ENCODE measurements around the gene PC. TPM values are rescaled to one million over a fixed set of nuclear protein-coding genes. Genes with fewer than 3 reads are reported as not detected.

The PC gene
- total and polyA plus RNA-seq, 10 donors: 3.4 to 8.8 (median 5.3) TPM

DNA sequence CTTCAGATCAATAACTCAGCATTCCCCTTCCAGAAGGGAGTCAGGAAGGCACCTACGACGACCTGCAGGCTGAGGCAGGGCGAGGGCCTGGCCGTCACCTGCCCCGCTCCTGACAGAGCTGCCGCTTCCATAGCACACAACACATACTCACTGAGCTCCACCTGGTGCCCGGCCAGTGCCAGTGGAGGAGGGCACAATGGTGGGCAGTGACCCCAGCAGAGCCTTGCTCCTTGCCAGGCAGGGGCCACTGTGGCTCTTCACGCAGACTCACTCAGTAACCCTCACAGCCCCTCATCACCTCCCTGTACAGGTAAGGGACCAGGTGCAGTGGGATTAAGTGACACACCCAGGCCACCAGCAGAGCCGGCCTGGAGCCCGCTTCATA, 76.7 kb downstream of the PC start:
- Histone ChIP-seq H3K9me3 (no peaks in the 10 kb centered on the region), H3K4me1 (peaks cover 0 to 27% (median 14%) of the 10 kb centered on the region in 6 donors), H3K36me3 (no peaks in the 10 kb centered on the region), H3K4me3 (no peak overlapping the region), H3K27me3 (replicated peaks in 1 of 7) (peaks cover 0 to 5% (median 0%) of the 10 kb centered on the region in 7 donors), H3K27ac (no peak overlapping the region)
- no peak for DNase-seq
- intact Hi-C loops (cut with DNase I; ENCODE audit: low total_unique reads): loop anchor here (5.0 kb wide), 1 partner anchor 189 kb away; no protein-coding TSS in a partner anchor
- no peak for TF ChIP-seq POLR2A (IDR thresholded peaks at IDR 0.05)
- no peak for TF ChIP-seq POLR2AphosphoS5 (IDR thresholded peaks at IDR 0.05)
- TF ChIP-seq, protein P1, sequence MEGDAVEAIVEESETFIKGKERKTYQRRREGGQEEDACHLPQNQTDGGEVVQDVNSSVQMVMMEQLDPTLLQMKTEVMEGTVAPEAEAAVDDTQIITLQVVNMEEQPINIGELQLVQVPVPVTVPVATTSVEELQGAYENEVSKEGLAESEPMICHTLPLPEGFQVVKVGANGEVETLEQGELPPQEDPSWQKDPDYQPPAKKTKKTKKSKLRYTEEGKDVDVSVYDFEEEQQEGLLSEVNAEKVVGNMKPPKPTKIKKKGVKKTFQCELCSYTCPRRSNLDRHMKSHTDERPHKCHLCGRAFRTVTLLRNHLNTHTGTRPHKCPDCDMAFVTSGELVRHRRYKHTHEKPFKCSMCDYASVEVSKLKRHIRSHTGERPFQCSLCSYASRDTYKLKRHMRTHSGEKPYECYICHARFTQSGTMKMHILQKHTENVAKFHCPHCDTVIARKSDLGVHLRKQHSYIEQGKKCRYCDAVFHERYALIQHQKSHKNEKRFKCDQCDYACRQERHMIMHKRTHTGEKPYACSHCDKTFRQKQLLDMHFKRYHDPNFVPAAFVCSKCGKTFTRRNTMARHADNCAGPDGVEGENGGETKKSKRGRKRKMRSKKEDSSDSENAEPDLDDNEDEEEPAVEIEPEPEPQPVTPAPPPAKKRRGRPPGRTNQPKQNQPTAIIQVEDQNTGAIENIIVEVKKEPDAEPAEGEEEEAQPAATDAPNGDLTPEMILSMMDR (IDR thresholded peaks at IDR 0.05 in 8 of 11, conservative IDR thresholded peaks at IDR 0.05 in 3 of 11): no peak
- 82 to 94% (median 91%) methylated on average over 7 to 10 of the region's 10 CpGs for WGBS, 5 donors

DNA sequence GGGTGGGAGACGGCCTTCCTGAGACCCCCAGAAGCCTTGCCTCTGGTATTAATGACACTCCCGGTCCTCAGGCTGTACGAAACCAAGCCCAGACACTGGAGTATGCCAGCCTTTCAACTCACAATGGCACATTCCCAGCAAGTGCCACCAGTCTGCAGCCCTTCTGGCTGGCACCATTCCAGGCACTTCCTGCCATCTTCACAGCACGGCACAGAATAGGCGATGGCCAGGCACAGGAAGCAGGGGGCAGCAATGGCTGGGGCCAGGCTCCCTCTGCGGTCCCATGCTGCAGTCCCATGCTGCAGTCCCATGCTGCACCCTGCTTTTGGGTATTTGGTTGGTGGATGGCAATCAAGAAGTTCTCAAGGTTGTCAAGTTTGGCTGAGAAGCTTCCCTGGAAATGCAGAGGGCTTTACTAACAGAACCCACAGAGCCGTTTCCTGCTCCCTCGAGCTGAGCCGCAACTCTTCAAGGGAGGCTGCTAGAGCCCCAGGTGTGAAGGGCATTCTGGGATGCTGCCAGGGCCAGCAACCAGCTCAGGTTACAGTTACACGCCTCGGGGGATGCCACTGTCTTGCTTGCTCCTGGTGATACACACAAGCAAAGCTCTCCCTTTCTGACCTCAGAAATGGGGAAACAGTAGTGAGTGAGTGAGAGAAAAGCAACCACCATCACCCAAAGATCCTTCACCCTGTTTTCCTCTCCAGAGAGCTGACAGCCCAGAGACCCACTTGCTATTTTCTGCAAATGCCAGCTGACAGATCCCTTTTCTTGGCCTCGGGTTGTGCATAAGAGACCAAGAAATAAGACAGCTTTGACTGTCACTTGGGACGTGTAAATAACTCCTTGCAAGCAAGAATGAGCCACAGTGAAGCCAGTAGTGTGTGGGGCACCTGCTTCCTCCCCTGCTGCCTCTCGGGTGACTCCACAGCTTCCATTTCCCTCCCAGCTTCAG, 77.4 kb downstream of the PC start:
- Histone ChIP-seq H3K27ac (no peak overlapping the region), H3K4me1 (peaks cover 0 to 27% (median 14%) of the 10 kb centered on the region in 6 donors), H3K36me3 (no peaks in the 10 kb centered on the region), H3K9me3 (no peaks in the 10 kb centered on the region), H3K4me3 (no peak overlapping the region), H3K27me3 (replicated peaks in 1 of 7) (peaks cover 0 to 5% (median 0%) of the 10 kb centered on the region in 7 donors)
- no peak for DNase-seq
- intact Hi-C loops (cut with DNase I; ENCODE audit: low total_unique reads): loop anchor here (5.0 kb wide), 1 partner anchor 188 kb away; no protein-coding TSS in a partner anchor
- TF ChIP-seq, protein P1 (IDR thresholded peaks at IDR 0.05 in 8 of 11, conservative IDR thresholded peaks at IDR 0.05 in 3 of 11): no peak
- peak in 2 of 3 donors; percentile 29 to 53 for TF ChIP-seq POLR2AphosphoS5 (IDR thresholded peaks at IDR 0.05)
- TF ChIP-seq POLR2A (IDR thresholded peaks at IDR 0.05): no peak
- WGBS, 5 donors: 33 to 41% (median 37%) methylated on average over 9 to 14 of the region's 14 CpGs

DNA sequence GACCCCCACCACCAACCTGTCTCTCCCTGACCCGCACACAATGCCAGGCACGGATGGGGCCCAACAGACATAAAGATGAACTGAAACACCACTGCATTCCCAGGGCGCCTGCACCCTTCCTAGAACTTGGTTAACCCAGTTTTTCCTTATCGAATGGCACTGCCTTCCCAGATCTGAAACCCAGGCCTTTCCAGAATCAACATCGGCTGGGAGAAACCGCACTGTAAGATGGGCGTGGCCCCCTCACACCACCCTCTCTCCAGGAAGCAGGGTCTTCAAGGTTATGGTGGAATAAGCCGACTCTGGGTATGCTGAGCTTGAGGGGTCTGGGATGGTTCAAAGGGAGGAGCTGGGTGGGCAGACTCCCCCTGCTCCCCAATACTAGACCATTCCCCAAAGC, 78.2 kb downstream of the PC start:
- no peaks in the 10 kb centered on the region for H3K36me3 ChIP-seq
- WGBS, 5 donors: 85 to 88% (median 86%) methylated on average over 7 to 8 of the region's 8 CpGs
- H3K4me3 ChIP-seq: no peak overlapping the region
- TF ChIP-seq, protein P1 (IDR thresholded peaks at IDR 0.05 in 8 of 11, conservative IDR thresholded peaks at IDR 0.05 in 3 of 11): no peak
- no peak for TF ChIP-seq POLR2AphosphoS5 (IDR thresholded peaks at IDR 0.05)
- H3K27me3 ChIP-seq (replicated peaks in 1 of 7): peaks cover 0 to 5% (median 0%) of the 10 kb centered on the region in 7 donors
- H3K4me1 ChIP-seq: peaks cover 0 to 27% (median 14%) of the 10 kb centered on the region in 6 donors
- H3K9me3 ChIP-seq: no peaks in the 10 kb centered on the region
- intact Hi-C loops (cut with DNase I; ENCODE audit: low total_unique reads): loop anchor here (5.0 kb wide), 1 partner anchor 188 kb away; no protein-coding TSS in a partner anchor
- H3K27ac ChIP-seq: no peak overlapping the region
- DNase-seq: no peak

DNA sequence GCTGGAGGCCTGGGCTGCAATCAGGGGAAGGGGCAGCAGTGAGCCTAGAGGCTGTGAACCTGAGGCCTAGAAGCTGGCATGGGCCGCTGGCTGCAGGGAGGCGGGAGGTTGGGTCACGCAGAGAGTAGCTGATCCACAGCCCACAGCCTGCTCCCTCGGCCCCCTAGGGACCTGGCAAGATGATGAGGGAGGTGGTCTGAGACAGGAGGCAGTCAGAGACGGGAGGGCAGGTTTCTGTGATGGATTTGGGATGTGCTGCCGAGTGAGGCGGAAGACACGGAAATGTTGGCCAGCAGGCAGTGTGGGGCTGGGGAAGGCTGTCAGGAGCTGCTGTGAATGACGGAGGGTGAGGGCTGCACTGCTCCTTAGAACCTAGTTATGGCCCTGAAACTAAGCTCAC, 78.6 kb downstream of the PC start:
- intact Hi-C loops (cut with DNase I; ENCODE audit: low total_unique reads): no loop called here
- WGBS, 5 donors: 85 to 95% (median 92%) methylated on average over 9 of the region's 9 CpGs
- TF ChIP-seq POLR2A (IDR thresholded peaks at IDR 0.05): no peak
- TF ChIP-seq POLR2AphosphoS5 (IDR thresholded peaks at IDR 0.05): no peak
- TF ChIP-seq, protein P1 (IDR thresholded peaks at IDR 0.05 in 8 of 11, conservative IDR thresholded peaks at IDR 0.05 in 3 of 11): no peak
- Histone ChIP-seq H3K27ac (no peak overlapping the region), H3K9me3 (no peaks in the 10 kb centered on the region), H3K27me3 (replicated peaks in 1 of 7) (peaks cover 0 to 5% (median 0%) of the 10 kb centered on the region in 7 donors), H3K4me1 (peaks cover 0 to 27% (median 14%) of the 10 kb centered on the region in 6 donors), H3K36me3 (no peaks in the 10 kb centered on the region), H3K4me3 (no peak overlapping the region)
- DNase-seq: no peak
